K562 (cell line): ENCODE data around the gene IRF8. TPM values are rescaled to one million over a fixed set of nuclear protein-coding genes. Genes with fewer than 3 reads are reported as not detected.

ENCODE experiments used
- ATAC-seq: fragments of 200-7000 bp; cut with Tn5 transposase; 3 replicates; pipeline ENCODE4 v1.9.1; 2020; ENCODE audit warnings: moderate library complexity
- BruUV-seq: library from RNA; stranded (reverse); fragments of 400-500 nt; replicated peaks from 2 replicates; lab custom pipeline; 2021; lab: Mats Ljungman, UMichigan
- CTCF ChIA-PET: fragments of 300-600 bp; formaldehyde crosslinking; extraction: SDS; loops from one replicate; lab custom pipeline; 2021; ENCODE audit warnings: low intra/inter-chr PET ratio; lab: Yijun Ruan, JAX
- POLR2A ChIA-PET: fragments of 300-600, 350-650 bp; sonication (Branson Sonifier 250); formaldehyde crosslinking; extraction: SDS; loops from one replicate; lab custom pipeline; 2021; ENCODE audit warnings: antibody characterized with exemption, inconsistent platforms; lab: Yijun Ruan, JAX
- DNase-seq, 4 experiments: peaks; one replicate each; pipeline versions ENCODE4 v3.0.0 to v3.0.0-alpha.2; 2011 to 2018; ENCODE audit warnings: low spot score in 3 of 4, mixed read lengths in 3 of 4; ENCODE audit errors: extremely low read depth in 1 of 4
- FAIRE-seq: peaks from 2 replicates; lab custom pipeline; 2011; peaks lifted over from hg19 to GRCh38; lab: Jason Lieb, UNC
- H2AFZ ChIP-seq: 2 replicates; pipeline ENCODE4 v1.6.0; 2011; ENCODE audit warnings: low read depth, low read length, control low read depth, inconsistent platforms
- H3K27ac ChIP-seq: fragments of 200-600 bp; 3 replicates; pipeline ENCODE4 v1.8.0; 2011; ENCODE audit warnings: low read depth, mild to moderate bottlenecking, control low read depth, inconsistent platforms, low read length, moderate library complexity, mixed read lengths; ENCODE audit errors: extremely low read depth
- H3K27me3 ChIP-seq, 2 experiments: fragments of 300-600 bp in 1 of 2; 2 replicates in 1 of 2; 3 replicates in 1 of 2; pipeline versions ENCODE4 v1.6.0 to v1.8.0; 2011; ENCODE audit warnings: inconsistent platforms in 2 of 2, low read length in 2 of 2, mild to moderate bottlenecking in 1 of 2, mixed read lengths in 1 of 2, moderate library complexity in 1 of 2; ENCODE audit not compliant: control insufficient read depth in 2 of 2, insufficient read depth in 2 of 2
- H3K36me3 ChIP-seq: fragments of 300-600 bp; 3 replicates; pipeline ENCODE4 v1.8.0; 2011; ENCODE audit warnings: mild to moderate bottlenecking, low read length, inconsistent platforms; ENCODE audit not compliant: control insufficient read depth, insufficient read depth
- H3K4me1 ChIP-seq, 2 experiments: fragments of 200-600 bp in 1 of 2; replicated peaks in 1 of 2; 2 replicates in 1 of 2; 3 replicates in 1 of 2; pipeline versions ENCODE4 v1.5.1 to v1.8.0; 2011; ENCODE audit warnings: inconsistent platforms in 2 of 2, low read length in 2 of 2, mild to moderate bottlenecking in 1 of 2, mixed read lengths in 1 of 2, moderate library complexity in 1 of 2; ENCODE audit not compliant: control insufficient read depth in 2 of 2, insufficient read depth in 2 of 2
- H3K4me2 ChIP-seq: 2 replicates; pipeline ENCODE4 v1.6.1; 2011; ENCODE audit warnings: low read length, control low read depth, inconsistent platforms, mixed read lengths; ENCODE audit not compliant: insufficient read depth
- H3K4me3 ChIP-seq: fragments of 200-600 bp; sonication (generic), shearing (Covaris generic); 2 replicates; pipeline ENCODE4 v1.5.1; 2016; ENCODE audit warnings: control low read depth, inconsistent platforms
- H3K79me2 ChIP-seq: fragments of 200-600 bp; 3 replicates; pipeline ENCODE4 v1.8.0; 2011; ENCODE audit warnings: low read length, inconsistent platforms; ENCODE audit not compliant: control insufficient read depth, insufficient read depth
- H3K9ac ChIP-seq, 2 experiments: 2 replicates each; pipeline versions ENCODE4 v1.6.0 to v1.6.1; 2011; ENCODE audit warnings: low read depth in 2 of 2, low read length in 2 of 2, control low read depth in 1 of 2, inconsistent platforms in 1 of 2, mild to moderate bottlenecking in 1 of 2, mixed read lengths in 1 of 2; ENCODE audit not compliant: insufficient read depth in 1 of 2
- H3K9me1 ChIP-seq: one replicate; pipeline ENCODE4 v1.6.0; 2011; ENCODE audit warnings: inconsistent platforms, mild to moderate bottlenecking, low read length, moderate library complexity; ENCODE audit not compliant: control insufficient read depth, insufficient read depth
- H3K9me3 ChIP-seq: replicated peaks from 2 replicates; pipeline ENCODE4 v1.5.1; 2011; ENCODE audit warnings: low read depth, low read length, inconsistent platforms; ENCODE audit not compliant: control insufficient read depth, insufficient read depth
- H4K20me1 ChIP-seq: replicated peaks from 2 replicates; pipeline ENCODE4 v1.6.1; 2011; ENCODE audit warnings: low read length, inconsistent platforms, mixed read lengths; ENCODE audit not compliant: control insufficient read depth, insufficient read depth
- BDP1 ChIP-seq: IDR thresholded peaks from 3 replicates; pipeline ENCODE4 v1.6.1; 2011; ENCODE audit not compliant: insufficient read length, insufficient read depth
- CBX1 ChIP-seq: sonication (generic); IDR thresholded peaks from 2 replicates; pipeline ENCODE4 v1.6.1; 2016; ENCODE audit warnings: antibody characterized with exemption, low read depth, mild to moderate bottlenecking
- DACH1 ChIP-seq: fragments of 450-650 bp; IDR thresholded peaks from 2 replicates; pipeline ENCODE4 v1.6.1; 2018; ENCODE audit not compliant: partially characterized antibody
- FOXA1 ChIP-seq: fragments of 450-650 bp; IDR thresholded peaks from 2 replicates; pipeline ENCODE4 v1.6.1; 2016; ENCODE audit warnings: mild to moderate bottlenecking, borderline replicate concordance
- GATA2 ChIP-seq: sonication (generic); formaldehyde crosslinking; IDR thresholded peaks from 2 replicates; pipeline ENCODE4 v1.4.0; 2020; ENCODE audit warnings: mild to moderate bottlenecking, missing genetic modification reagents
- GATAD2B ChIP-seq: fragments of 450-650 bp; IDR thresholded peaks from 2 replicates; pipeline ENCODE4 v1.6.1; 2017; ENCODE audit warnings: mild to moderate bottlenecking, borderline replicate concordance
- HMG20B ChIP-seq: fragments of 250-450 bp; sonication (Bioruptor Pico); IDR thresholded peaks from 2 replicates; pipeline ENCODE4 v1.5.0; 2021; ENCODE audit warnings: mild to moderate bottlenecking
- KLF13 ChIP-seq: fragments of 450-650 bp; IDR thresholded peaks from 2 replicates; pipeline ENCODE4 v1.6.1; 2016; ENCODE audit warnings: missing genetic modification characterization, low read depth, mild to moderate bottlenecking, missing compliant biosample characterization, moderate library complexity, borderline replicate concordance
- PTBP1 ChIP-seq: fragments of 200-400 bp; formaldehyde crosslinking; IDR thresholded peaks from 2 replicates; pipeline ENCODE4 v1.6.1; 2017; ENCODE audit warnings: low read depth, low read length
- SETDB1 ChIP-seq: IDR thresholded peaks from one replicate; pipeline ENCODE4 v1.6.1; 2012; ENCODE audit warnings: low read length, control low read depth, inconsistent platforms
- SRSF1 ChIP-seq: fragments of 200-400 bp; formaldehyde crosslinking; IDR thresholded peaks from 2 replicates; pipeline ENCODE4 v1.6.1; 2017; ENCODE audit warnings: mild to moderate bottlenecking, low read depth, low read length, moderate library complexity
- SRSF9 ChIP-seq: fragments of 200-400 bp; formaldehyde crosslinking; IDR thresholded peaks from 2 replicates; pipeline ENCODE4 v1.6.1; 2017; ENCODE audit warnings: low read depth, low read length, borderline replicate concordance
- ZBTB11 ChIP-seq, 3 experiments: fragments of 200-800 bp in 1 of 3; fragments of 250-450 bp in 1 of 3; fragments of 450-650 bp in 1 of 3; sonication (Bioruptor Pico) in 1 of 3; sonication (Bioruptor generic) in 1 of 3; formaldehyde crosslinking in 1 of 3; IDR thresholded peaks; 2 replicates each; pipeline versions ENCODE4 v1.6.1 to v1.8.0; 2016 to 2022; ENCODE audit warnings: mild to moderate bottlenecking in 2 of 3, missing genetic modification characterization in 2 of 3, missing compliant biosample characterization in 1 of 3, moderate library complexity in 1 of 3
- ZBTB2 ChIP-seq: fragments of 450-650 bp; IDR thresholded peaks from 2 replicates; pipeline ENCODE4 v1.6.1; 2016; ENCODE audit warnings: antibody characterized with exemption
- ZNF408 ChIP-seq: fragments of 250-450 bp; sonication (Bioruptor Pico); IDR thresholded peaks from 2 replicates; pipeline ENCODE4 v1.4.0; 2020; ENCODE audit warnings: low read depth, mild to moderate bottlenecking, moderate library complexity
- ZNF586 ChIP-seq: fragments of 450-650 bp; formaldehyde crosslinking; conservative IDR thresholded peaks from 2 replicates; pipeline ENCODE4 v1.4.0; 2020; ENCODE audit warnings: mild to moderate bottlenecking, moderate library complexity
- ZNF75A ChIP-seq: fragments of 450-650 bp; formaldehyde crosslinking; IDR thresholded peaks from 2 replicates; pipeline ENCODE4 v1.4.0; 2020; ENCODE audit warnings: mild to moderate bottlenecking
- ZZZ3 ChIP-seq: fragments of 450-650 bp; IDR thresholded peaks from 2 replicates; pipeline ENCODE4 v1.6.1; 2016; ENCODE audit warnings: antibody characterized with exemption, mild to moderate bottlenecking, moderate library complexity
- WGBS: fragments of 100-300 bp; shearing (Covaris generic); methylation state at CpG from one replicate; pipeline ENCODE4 v1.1.6; 2016; ENCODE audit warnings: low coverage, mixed read lengths; ENCODE audit not compliant: insufficient coverage; ENCODE audit errors: missing lambda C conversion rate; 5-methylcytosine and 5-hydroxymethylcytosine counted together
- in situ Hi-C: fragments of 300-500 bp; cut with MboI; formaldehyde crosslinking; loops from 4 replicates; pipeline ENCODE4 v1.15.0; 2018; ENCODE audit warnings: inconsistent platforms, mixed read lengths
- intact Hi-C: fragments of 100-400 bp; cut with micrococcal nuclease; formaldehyde crosslinking; loops from 2 replicates; pipeline ENCODE4 v1.14.2; 2022
- polyA plus RNA-seq, 8 experiments: library from polyadenylated mRNA; depleted of rRNA in 4 of 8; stranded (reverse) in 5 of 8; unstranded in 3 of 8; fragments of >200 nt; fragmentation: Nextera tagmentation in 2 of 8; fragmentation: Illumina TruSeq in 1 of 8; extraction: Ambion mirVana in 2 of 8; extraction: Trizol in 1 of 8; gene quantifications; 2 replicates each; pipeline versions ENCODE4 v1.2.1 to v1.2.3, GENCODE V29; 2011 to 2014; ENCODE audit warnings: inconsistent platforms in 1 of 8, missing spikeins in 1 of 8
- total RNA-seq, 7 experiments: library from RNA; depleted of rRNA in 6 of 7; stranded (reverse); fragments of >200 nt in 6 of 7; fragmentation: Illumina TruSeq in 2 of 7; extraction: Trizol in 2 of 7; gene quantifications; 2 replicates each; pipeline versions ENCODE4 v1.2.1 to v1.2.3, GENCODE V29; 2011 to 2021; ENCODE audit warnings: low replicate concordance in 1 of 7

Gene IRF8
- total and polyA plus RNA-seq, 9 of the 15 experiments (the other 6 are each of a cell fraction or from before 2014, with no cell fraction given) = 0.01 to 0.98 TPM; not detected in 7

- no peak overlapping the region for H2AFZ ChIP-seq
- POLR2A ChIA-PET = interaction anchor here (0.7 kb wide), 1 partner anchor 8 kb away, joined by 4 read pairs; no protein-coding TSS in a partner anchor
- FAIRE-seq = no peak
- no peaks in the 10 kb centered on the region for H3K79me2 ChIP-seq
- H3K9me3 ChIP-seq = no peaks in the 10 kb centered on the region
- WGBS = 3% methylated on average over 17 of the region's 17 CpGs
- no peaks in the 10 kb centered on the region for H3K36me3 ChIP-seq
- no peak for ATAC-seq
- DNase-seq = no peak
- H3K4me2 ChIP-seq = no peak overlapping the region
- BruUV-seq = no TSS peak
- intact Hi-C loops = no loop called here
- no peak overlapping the region for H3K27ac ChIP-seq
- no peak overlapping the region for H3K4me3 ChIP-seq
- CTCF ChIA-PET = no interaction called here
- no peaks in the 10 kb centered on the region for H3K9me1 ChIP-seq
- H3K9ac ChIP-seq = no peak overlapping the region
- peaks cover 54 to 84% of the 10 kb centered on the region in 2 experiments for H3K27me3 ChIP-seq
- in situ Hi-C loops = no loop called here
- H4K20me1 ChIP-seq = peaks cover 5% of the 10 kb centered on the region
- no peaks in the 10 kb centered on the region for H3K4me1 ChIP-seq
- TF ChIP-seq SETDB1 (no peak), ZBTB11 (CRISPR knock-in tag; IDR thresholded peaks at IDR 0.05) (no peak), HMG20B (CRISPR knock-in tag) (no peak), ZNF408 (CRISPR knock-in tag) (no peak), FOXA1 (no peak), ZZZ3 (no peak), GATAD2B (no peak), GATA2 (CRISPR knock-in tag) (no peak), BDP1 (no peak), DACH1 (no peak), ZBTB2 (no peak), ZNF75A (CRISPR knock-in tag) (no peak), PTBP1 (no peak), ZNF586 (CRISPR knock-in tag) (no peak), SRSF9 (no peak), KLF13 (tag) (no peak), SRSF1 (no peak), CBX1 (no peak)
Measured at GRCh38 chr16:85909932-85910853, 11.2 kb downstream of the IRF8 start.
